ENCODE results near the gene ACADSB.
A peak's percentile ranks its signal among the peaks of the same experiment; 100 is the strongest.

Gene ACADSB

DNA sequence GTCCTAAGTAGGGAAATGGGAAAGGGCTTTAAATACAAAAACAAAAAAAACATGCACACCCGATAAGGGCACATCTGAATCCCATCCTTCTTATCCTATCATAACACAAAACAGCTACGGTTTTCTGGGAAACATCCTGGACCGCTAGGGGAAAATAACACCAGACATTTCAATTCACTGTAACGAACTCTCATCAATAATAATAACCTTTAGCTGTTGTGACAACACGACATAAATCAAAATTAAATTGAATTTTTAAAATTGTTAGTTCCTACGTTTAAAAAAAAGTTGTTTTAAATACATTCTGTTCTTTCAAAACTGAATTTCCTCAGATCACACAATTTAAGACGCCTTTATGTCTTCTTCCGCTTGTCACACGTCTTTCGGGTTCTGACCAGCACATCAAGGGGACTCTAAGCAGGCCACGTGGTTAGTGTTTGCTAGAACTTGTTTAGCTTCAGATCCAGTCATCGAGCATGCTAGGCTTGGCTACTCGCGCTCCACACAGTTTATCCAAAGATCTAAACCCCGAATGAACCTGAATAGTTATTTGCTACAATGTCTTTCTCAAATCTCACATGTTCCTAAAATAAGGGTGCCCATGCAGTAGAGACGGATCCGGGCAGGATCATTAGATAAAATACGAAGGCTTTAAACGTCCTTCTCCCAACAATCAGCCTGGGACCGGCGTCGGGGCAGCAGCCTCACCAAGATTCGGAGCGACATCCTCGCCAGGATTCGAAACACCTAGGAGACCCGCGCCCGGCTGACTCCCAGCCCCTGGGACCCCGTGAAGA is 1.1 kb upstream of the ACADSB start:
- peak; percentile 28 to 39 for DNase-seq

DNA sequence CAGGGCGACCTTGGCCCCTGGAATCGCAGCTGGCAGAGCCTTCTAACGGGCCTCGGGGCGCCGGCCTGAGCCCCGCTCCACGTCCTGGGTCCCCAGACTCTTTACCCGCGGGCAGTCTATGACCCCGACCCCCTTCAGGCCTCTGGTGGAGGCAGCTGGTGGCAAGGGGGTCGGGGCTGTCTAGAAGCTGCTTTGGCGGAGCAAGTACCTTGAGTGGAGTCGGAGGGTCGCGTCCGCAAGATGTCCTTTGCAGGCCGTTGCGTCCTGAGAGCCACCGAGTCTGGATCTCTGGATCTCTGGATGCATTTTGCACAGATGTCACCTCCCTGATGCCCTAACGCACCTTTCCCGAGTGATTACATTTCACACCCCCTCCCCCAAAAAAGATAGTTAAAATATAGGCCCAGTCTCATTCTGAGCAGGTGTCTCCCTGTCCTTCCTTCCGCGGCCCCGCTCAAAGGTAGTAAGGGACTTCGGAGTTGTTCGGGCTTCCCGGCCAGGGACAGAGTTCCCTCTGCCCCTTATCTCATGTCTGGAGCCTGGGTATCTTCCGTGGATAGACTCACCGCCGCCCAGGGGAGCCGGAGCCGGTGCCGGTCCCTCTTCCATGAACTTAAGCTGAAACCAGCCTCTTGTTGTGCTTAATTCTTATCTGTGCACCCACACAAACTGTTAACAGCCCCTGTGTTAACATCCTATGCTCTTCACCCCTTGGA is 457 bp downstream of the ACADSB start:
- no peak for DNase-seq

DNA sequence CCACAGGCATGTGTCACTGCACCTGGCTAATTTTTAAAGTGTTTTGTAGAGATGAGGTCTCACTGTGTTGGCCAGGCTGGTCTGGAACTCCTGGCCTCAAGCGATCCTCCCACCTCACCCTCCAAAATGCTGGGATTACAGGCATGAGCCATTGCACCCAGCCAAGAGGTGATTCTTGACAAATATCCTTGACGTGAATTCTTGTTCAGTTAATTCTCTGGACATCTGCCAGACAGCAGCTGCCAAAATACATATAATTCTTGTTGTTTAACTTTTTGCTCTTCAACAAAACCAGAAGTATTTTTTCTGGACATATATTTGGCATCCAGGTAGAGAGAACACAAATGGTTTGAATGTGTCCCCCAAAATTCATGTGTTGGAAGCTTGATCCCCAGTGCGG is 3.2 kb downstream of the ACADSB start:
- no peak for DNase-seq

DNA sequence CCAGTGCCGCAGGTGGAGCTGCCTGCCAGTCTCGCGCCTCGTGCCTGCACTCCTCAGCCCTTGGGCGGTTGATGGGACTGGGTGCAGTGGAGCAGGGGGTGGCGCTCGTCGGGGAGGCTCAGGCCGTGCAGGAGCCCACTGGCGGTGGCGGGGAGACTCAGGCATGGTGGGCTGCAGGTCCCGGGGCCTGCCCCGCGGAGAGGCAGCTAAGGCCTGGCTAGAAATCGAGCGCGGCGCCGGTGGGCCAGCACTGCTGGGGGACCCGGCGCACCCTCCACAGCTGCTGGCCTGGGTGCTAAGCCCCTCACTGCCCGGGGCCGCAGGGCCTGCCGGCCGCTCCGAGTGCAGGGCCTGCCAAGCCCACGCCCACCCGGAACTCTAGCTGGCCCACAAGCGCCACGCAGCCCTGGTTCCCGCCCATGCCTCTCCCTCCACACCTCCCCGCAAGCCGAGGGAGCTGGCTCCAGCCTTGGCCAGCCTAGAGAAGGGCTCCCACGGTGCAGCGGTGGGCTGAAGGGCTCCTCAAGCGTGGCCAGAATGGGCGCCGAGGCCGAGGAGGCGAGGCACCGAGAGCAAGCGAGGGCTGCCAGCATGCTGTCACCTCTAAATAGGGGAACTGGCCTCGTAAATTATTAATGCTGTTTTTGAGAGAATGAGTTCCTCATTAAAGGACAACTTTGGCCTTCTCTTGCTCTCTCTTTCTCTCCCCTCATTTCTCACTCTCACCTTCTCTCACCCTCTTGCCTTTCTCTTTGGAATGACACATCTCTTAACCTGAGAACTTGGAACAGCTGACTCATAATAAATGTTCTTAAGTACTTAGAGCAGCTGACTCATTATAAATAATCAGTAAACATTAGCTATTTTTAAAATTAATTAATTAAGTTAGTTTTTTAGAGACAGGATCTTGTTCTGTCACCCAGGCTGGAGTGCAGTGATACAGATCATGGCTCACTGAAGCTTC is 4.9 kb downstream of the ACADSB start:
- DNase-seq = no peak

DNA sequence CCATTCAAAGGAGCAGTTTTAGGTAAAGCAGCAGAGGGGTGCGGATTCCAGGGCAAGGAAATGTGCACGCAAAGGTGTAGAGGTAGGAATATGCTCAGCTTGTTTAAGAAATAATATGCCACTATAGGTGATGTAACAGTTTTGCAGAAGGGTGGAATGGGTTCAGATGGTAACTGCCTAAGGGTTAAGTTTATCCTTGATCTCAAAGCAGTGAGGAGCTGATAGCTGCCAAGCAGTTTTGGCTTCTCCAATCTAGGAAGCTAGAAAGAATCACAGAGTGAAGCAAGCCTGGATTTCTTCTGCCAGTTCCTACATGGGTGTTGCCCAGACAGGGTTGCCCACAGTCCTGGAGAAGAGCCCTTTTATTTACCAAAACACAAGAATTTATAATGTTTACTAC is 6.0 kb downstream of the ACADSB start:
- DNase-seq = no peak

DNA sequence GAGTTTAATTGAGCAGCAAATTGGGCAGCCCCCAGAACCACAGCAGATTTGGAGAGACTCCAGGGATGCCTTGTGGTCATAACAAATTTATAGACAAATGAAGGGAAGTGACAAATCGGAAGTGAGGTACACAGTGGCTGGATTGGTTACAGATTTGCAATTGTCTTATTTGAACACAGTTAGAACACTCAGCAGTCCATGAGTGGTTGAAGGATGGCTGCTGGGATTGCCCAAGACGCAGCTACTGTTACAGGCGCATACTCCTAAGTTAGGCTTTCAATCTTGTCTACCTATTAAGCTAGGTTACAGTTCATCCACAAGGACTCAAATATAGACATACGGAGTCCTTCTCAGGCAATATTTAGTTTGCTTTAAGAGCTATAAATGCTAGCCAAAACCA is 7.4 kb downstream of the ACADSB start:
- no peak for DNase-seq

DNA sequence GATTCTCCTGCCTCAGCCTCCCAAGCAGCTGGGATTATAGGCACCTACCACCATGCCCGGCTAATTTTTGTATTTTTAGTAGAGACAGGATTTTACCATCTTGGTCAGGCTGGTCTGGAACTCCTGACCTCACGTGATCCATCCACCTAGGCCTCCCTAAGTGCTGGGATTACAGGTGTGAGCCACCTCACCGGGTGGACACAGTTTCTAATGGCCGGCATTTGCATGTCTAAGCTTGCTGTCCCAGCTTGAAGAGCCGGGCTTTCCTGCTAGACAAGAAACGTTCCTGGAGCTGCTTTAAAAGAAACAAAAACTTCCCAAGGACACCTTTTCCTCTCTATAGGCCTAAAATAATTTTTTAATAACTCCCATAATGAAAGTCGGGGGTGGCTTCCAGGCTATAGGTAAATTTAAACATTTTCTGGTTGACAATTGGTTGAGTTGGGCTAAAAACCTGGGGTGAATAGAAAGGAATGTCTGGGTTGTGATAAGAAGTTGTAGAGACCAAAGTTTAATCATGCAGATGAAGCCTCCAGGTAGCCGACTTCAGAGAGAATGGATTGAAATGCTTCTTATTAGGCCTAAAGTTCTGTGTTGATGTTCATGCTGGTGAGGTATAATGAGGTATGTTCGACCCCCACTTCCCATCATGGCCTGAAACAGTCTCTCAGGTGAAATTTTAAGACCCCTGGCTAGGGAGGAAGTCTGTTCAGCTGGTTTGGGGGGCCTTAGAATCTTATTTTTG is 8.8 kb downstream of the ACADSB start:
- DNase-seq = no peak

DNA sequence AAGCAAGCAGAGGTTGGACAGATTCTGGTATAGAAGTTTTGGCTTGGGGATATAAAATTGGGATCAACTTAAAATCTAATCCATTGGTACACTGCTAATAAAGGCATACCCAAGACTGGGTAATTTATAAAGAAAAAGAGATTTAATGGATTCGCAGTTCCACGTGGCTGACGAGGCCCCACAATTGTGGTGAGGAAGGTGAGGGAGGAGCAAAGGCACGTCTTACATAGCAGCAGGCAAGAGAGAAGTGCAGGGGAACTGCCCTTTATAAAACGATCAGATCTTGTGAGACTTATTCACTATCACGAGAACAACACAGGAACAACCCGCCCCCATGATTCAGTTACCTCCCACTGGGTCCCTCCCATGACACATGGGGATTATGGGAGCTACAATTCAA is 9.7 kb downstream of the ACADSB start:
- no peak for DNase-seq

DNA sequence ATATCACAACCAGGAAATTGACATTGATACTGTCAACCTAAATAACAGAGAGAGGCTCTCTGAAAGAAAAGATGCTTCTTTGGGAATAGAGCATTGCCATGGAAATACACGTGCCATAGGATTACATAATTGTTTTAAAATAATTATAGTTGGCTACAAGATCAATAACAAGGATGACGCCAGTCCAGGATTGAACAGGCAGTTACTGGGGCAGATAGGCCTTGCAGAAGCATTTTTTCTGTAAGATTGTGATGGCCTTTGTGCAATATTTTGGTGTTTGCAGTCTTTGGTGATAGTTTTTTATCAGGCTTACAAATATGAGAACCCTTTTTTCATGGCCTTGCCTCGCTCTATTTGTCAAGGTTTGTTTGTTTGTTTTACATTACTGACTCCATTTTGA is 10.5 kb downstream of the ACADSB start:
- no peak for DNase-seq

DNA sequence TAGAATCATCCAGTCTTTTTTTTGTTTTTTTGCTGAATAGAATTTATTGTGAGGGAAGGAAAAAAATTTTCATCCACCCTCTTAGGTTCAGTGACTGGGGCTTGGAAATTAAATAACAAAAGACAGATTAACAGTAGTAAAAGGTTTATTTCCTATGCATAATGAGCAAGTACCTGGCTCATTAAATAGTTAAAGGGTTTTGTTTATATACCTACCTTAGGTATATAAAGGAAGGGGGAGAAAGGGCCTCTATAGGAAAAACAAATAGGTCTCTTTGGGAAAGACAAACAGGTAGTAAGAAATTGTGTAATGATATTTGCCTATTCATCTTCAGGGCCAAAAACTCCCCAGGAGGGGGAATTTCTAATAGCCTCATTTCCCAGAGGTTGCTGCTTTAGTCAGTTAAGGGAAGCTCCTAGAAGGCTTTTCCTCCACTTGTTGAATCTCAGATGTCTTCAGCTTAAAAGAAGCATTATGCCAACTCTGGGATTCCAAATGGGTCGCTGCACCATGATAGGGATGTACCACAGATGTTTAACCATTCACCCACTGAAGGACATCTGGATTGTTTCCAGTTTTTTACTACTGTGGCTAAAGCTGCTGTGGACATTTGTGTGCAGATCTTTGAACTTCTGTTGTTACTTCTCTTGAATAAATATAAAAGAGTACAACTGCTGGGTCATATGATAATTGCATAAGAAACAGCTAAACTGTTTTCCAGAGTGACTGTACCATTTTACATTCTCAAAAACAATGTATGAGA is 11.3 kb downstream of the ACADSB start:
- DNase-seq = no peak

DNA sequence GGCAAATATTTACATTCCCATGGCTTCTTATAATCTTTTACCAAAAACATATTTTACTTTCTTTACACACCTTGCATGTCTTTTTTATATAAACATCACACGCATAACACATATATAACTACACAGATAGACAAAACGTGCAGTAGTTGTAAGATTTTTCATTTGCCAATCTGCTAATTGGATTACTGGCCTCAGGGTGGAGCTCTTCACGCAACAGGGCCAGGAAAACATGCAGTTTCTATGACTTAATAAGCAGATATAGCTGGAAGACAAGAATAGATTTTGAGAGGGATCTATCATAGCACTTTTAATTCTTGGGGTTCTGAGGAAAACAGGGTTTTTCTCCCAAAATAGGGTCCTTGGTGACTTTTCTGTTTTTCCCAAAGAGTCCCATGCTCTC is 12.7 kb downstream of the ACADSB start:
- DNase-seq = peak; percentile 11 to 29

DNA sequence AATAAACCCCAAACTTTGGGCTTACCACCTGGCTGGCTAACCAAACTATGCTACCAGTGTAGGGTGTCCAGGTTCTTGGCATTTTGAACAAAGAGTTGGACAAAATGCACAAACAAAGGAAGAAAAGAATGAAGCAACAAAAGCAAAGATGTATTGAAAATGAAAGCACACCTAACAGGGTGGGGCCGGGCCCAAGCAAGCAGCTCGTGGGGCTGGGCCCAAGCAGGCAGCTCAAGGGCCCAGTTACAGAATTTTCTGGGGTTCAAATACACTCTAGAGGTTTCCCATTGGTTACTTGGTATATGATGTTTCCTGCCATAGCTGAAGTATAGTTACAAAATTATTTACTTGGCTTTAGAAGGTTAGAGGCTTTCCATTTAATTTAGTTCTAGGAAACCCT is 15.7 kb downstream of the ACADSB start:
- no peak for DNase-seq

DNA sequence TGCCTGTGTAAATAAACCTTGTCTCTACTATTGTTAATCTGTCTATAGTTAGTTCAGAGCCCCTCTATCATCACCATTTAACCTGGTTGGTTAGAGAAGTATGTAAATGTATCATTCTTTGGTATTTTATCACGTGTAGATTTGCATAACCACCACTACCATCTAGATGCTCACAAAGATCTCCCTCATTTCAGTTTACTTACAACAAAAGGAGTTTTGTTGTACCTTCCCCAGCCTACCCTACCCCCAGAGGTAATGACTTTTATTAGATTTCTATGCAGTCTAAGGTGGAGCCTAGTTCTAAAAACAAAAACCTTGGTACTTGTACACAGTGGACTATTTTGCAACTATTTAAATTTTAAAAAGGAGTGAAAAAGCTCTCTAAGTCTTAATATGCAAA is 17.5 kb downstream of the ACADSB start:
- DNase-seq = no peak

DNA sequence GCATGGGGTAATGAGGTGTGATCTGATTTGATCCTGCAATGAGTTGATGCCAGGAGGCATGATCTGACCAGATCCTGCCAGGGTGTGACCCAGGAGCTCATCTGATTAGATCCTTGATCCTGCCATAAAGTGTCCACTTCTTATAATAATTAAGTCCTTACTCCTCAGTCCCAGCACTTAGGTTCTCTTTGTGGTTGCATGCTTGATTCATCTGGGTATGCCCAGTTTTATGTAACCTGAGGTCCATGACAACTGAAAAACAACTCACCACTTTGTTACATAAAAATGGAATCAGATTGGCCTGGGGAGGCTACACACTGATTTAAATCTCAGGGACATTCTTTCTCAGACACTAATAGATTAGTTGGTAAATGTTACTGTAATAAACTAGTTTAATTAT is 19.1 kb downstream of the ACADSB start:
- DNase-seq = no peak

DNA sequence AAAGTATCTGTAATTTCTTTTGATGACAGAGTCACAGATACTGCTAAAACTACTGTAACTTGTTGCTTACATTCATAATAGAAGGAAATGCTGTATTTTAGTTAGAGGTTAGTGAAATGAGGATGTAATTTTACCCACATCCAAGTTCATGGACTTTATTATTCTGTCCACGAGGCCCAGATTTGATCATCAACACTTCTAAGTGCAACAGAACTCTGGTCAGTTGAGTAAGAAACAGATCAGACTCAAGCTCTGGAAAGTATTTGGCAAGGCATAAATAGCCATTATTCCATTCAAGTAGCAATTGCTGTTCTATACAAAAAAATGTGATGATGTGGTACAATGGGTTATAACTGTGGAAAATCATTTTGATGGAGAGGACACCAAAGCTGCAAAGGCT is 22.3 kb downstream of the ACADSB start:
- no peak for DNase-seq

DNA sequence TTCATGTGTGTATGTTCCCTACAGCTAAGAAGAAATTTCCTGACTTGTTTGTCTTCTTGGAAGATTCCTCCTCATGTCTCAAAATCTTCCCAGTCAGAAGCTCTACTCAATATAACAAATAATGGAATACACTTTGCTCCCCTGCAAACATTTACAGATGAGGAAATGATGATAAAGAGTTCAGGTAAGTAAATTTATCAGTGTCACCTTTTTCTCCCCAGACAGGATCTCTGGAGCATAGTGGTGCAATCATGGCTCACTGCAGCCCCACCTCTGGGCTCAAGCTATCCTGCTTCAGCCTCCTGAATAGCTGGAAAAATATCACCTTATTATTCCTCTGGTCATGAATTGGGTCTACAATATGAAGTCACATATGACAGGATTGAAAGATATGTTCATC is 25.5 kb downstream of the ACADSB start:
- DNase-seq = no peak

DNA sequence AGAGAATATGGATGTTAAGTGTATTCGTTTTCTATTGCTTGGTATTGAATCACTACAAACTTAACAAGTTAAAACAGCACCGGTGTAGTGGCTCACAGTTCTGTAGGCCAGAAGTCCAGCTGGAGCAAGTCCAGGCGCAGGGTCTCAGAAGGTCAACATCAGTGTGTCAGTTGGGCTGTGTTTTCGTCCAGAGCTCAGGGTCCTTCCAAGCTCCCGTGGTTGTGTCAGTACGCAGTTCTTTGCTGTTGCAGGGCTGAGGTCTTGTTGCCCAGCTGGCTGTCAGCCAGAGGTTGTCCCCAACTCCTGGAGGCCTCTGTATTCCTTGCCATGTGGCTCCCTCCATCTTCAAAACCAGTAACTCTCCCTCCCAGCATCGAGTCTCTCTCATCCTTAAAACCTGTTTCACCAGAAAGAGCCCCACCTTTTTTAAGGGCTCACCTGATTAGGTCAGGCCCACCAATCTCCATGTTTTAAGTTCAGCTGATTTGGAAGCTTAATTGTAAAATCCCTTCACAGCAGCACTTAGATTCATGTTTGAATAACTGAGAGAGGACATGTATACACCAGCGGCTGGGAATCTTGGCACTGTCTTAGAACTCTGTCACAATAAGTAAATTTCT is 26.8 kb downstream of the ACADSB start:
- DNase-seq = no peak

DNA sequence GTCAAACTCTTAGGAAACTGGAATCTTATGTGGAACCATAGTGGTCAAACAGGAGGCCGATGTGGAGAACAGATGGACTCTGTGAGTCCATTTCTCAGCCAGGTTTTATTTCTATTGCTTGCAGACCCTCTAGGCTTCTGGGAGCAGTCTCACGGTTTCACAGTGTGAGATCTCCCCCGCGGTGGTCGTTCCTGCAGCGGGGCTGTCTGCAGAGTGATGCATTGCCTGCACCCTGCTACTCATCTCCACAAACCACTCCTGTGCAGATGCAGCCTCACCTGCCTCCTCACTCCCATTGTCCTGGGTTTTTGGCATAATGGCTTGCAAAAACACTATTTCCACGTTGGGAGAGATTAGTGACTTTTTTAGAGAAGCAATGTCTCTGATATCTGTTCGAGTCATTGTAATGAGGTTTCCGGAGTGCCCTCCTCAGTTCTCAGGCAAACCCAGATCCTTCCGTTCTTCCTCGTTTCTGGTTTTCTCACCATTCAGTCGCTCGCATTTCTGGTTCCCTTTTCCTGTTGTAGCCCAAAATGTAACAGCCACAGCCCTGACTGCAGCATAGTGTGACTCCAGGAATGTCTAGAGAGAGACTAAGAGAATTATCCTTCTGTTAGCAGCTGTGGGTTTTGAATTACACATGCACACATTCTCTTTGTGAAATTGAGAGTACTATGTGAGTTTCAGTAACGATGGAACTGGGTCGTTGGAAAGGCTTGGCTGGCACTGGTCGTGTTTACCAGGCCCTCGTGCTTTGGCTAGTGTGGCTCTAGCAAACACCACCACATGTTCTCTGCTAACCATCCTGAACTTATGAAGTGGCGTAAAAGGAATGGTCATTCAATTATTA is 30.2 kb downstream of the ACADSB start:
- DNase-seq = no peak

DNA sequence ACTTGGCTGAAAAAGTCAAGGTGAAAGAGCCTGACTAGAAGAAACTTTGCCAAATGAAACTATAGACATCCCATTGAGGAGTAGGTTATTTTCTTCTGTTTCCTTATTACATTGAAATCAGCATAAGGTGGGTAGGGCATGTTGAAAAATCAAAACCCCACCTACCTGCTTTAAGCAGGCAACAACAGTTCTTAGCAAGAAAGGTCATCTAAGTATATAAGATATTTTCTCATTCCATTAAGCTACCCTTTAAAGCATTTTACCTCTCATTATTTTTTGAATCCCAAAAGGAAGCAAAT is 30.8 kb downstream of the ACADSB start:
- no peak for DNase-seq

DNA sequence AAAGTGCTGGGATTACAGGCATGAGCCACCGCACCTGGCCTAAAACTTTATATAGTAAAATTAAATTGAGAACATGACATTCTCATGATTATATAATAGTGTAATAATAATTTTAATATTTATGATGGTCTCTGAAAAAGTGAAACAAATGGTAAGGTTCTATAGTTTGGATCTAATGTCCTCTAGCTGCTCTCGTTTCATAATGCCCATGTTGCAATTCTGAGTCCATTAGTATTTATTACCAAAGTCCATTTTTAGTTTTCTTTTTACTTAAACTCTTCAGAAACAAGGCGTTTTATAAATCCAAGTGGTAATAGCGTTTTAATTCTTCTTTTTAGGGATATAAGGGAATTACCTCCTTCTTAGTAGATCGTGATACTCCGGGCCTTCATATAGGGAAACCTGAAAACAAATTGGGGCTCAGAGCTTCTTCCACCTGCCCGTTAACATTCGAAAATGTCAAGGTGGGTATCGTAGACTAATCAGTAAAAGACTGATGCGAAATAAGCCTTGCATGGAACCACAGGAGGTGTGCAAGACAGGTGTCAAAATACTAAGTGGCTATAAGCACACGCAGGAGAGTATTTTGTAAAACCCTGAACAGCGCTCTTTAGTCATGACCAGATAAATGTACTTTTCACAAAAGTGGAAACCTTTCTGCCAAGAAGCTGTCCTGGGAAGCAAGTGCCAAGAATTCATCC is 34.1 kb downstream of the ACADSB start:
- DNase-seq = no peak
